ENCODE results near the gene LIPT2.

The LIPT2 gene

DNA sequence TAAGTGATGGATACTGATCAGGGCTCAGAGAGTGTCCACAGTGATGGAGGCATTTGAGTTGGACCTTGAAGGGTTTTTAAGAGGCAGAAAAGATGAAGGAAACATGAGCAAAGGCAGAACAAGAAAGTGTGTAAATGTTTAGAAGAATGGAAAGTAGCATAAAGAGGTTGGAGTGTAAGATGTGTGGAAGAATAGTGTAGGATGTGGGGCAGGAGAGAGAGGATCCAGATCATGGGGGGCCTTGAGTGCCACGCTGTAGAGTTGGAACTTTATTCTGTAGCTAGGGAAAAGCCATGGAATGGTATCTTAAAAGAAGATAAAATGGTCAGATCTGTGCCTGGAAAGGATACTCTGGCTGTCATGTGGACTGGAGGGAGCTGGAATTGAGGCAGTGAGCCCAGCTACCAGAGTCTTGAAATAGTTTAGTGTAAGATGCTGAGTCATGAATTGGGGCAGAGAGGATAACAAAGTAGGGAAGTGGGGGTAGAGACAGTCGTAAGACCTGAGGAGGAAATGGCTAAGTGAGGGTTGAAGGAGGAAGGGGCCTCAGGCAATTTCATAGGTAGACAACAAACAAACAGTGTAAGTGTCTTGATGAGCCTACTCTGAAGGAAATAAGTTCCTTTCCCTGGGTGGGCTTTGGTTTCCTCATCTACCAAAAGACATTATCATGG, 32.9 kb downstream of the LIPT2 start:
- DNase-seq (ENCODE audit: low read depth), result peak; percentile 66
- H3K4me3 ChIP-seq (ENCODE audit: low read length), result no peak overlapping the region
- TF ChIP-seq, protein P1, sequence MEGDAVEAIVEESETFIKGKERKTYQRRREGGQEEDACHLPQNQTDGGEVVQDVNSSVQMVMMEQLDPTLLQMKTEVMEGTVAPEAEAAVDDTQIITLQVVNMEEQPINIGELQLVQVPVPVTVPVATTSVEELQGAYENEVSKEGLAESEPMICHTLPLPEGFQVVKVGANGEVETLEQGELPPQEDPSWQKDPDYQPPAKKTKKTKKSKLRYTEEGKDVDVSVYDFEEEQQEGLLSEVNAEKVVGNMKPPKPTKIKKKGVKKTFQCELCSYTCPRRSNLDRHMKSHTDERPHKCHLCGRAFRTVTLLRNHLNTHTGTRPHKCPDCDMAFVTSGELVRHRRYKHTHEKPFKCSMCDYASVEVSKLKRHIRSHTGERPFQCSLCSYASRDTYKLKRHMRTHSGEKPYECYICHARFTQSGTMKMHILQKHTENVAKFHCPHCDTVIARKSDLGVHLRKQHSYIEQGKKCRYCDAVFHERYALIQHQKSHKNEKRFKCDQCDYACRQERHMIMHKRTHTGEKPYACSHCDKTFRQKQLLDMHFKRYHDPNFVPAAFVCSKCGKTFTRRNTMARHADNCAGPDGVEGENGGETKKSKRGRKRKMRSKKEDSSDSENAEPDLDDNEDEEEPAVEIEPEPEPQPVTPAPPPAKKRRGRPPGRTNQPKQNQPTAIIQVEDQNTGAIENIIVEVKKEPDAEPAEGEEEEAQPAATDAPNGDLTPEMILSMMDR (conservative IDR thresholded peaks at IDR 0.05; ENCODE audit: low read length), result no peak

DNA sequence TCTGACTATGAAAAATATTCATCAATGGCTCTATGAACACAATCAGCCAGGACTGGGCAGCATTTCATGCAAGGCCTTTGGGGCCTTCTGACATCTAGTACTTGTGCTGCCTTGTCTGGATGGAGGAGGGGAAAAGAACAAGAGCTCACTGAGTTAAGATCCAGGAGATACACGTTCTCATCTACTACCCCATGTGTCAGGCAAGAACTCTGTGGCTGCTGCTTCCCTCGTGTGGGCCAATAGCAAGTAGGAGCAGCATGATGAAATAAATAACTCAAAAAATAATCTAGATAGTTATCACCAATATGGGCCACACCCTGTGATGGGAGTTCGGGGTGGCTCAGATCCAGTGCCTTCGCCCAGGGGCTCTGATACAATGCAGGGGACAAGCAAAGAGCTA, 33.5 kb downstream of the LIPT2 start:
- no peak for DNase-seq (ENCODE audit: low read depth)
- TF ChIP-seq, protein P1 (conservative IDR thresholded peaks at IDR 0.05; ENCODE audit: low read length), result no peak
- H3K4me3 ChIP-seq (ENCODE audit: low read length), result no peak overlapping the region

DNA sequence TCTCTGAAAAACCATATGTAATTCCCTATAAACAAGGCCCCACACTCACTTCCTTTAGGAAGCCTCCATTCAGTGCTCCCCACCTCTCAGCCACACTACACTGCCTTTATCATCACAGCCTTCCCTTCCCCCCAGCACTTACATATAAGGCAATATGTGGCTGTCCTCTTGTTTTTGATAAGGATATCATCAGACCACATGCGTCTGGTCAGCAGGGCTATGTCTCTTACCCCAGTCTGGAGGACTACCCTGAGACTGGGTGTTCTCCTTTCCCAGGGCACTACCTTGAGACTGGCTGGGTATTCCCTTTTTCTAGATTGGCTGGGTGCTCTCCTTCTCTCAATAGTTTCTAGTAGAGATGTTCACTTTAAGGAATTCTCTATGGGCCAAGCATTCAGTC, 33.9 kb downstream of the LIPT2 start:
- TF ChIP-seq, protein P1 (conservative IDR thresholded peaks at IDR 0.05; ENCODE audit: low read length), result no peak
- no peak for DNase-seq (ENCODE audit: low read depth)
- H3K4me3 ChIP-seq (ENCODE audit: low read length), result no peak overlapping the region

DNA sequence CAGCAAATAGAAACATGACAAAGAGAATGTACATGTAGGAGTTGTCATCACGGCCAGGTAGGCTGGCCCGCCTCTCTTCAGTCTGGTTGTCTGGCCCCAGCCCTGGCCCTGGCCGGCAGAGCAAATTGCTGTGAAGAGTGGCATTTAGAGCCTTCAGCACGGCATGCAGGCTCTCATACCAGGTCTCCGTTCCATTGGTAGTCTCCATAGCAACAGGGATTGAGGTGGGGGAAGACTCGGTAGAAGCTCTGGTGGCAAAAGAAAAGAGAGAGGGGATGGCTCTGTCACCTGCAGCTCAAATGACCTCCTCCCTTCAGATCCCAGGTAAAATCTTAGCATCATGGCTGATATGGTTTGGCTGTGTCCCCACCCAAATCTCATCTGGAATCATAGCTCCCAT, 36.2 kb downstream of the LIPT2 start:
- no peak for DNase-seq (ENCODE audit: low read depth)
- no peak overlapping the region for H3K4me3 ChIP-seq (ENCODE audit: low read length)
- TF ChIP-seq, protein P1 (conservative IDR thresholded peaks at IDR 0.05; ENCODE audit: low read length), result no peak

DNA sequence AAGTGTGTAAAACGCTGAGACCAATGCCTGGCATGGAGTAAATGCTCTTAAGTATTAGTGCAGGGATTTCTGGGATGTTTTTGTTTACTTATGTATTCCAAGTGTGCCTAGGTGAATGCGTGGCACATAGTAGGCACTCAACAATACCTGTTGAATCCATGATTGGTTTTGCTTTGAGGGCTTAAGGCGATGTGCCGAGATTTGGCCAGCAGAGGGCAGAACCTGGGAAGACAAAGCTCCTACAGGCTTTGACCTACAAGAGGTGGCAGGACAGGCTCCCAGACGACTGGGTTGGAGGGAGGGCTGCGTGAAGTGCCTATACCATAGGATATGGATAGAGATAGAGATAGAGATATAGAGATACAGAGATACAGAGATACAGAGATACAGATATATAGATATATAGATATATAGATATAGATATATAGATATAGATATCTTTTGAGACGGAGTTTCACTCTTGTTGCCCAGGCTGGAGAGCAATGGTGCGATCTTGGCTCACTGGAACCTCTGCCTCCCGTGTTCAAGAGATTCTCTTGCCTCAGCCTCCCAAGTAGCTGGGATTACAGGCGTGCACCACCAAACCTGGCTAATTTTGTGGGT, 40.0 kb downstream of the LIPT2 start:
- H3K4me3 ChIP-seq (ENCODE audit: low read length), result no peak overlapping the region
- DNase-seq (ENCODE audit: low read depth), result peak; percentile 55
- TF ChIP-seq, protein P1 (conservative IDR thresholded peaks at IDR 0.05; ENCODE audit: low read length), result peak; percentile 83

DNA sequence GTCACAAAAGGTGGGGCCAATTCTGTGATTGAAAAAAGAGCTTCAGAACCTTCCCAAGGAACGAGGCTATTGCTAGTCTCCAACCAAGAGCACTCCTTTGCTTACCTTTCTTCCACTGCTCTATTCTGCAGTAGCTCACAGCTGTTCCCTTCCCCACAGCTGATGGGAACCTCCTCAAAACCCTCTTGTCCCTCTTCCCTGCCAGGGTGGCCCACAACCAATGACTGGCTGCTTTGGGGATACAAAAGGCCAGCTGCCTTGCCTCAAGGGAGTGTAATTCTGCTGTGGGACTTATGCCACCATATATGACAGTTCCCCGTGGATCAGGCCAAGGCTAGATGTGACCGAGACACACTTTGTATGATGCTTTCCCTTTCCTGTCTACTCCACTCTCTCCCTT, 41.2 kb downstream of the LIPT2 start:
- no peak overlapping the region for H3K4me3 ChIP-seq (ENCODE audit: low read length)
- TF ChIP-seq, protein P1 (conservative IDR thresholded peaks at IDR 0.05; ENCODE audit: low read length), result no peak
- no peak for DNase-seq (ENCODE audit: low read depth)

DNA sequence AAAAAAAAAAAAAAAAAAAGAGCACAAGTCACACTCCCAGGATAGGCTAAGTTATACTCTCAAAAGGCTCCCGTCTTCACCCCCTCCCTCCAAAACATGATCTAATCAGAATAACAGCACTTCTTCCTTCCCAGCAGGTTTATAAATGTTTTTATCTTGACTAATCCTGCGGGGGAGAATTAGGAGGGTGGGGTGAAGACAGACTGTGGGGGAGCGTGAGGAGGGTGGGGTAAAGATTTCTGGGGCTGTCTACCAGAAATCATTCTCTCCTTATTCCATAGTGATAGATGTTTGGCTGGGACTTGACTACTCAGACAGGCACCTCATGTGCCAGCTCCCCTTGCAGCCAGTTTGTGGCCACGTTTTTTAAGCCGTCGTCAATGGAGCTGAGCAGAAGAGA, 43.2 kb downstream of the LIPT2 start:
- TF ChIP-seq, protein P1 (conservative IDR thresholded peaks at IDR 0.05; ENCODE audit: low read length), result no peak
- DNase-seq (ENCODE audit: low read depth), result no peak
- no peak overlapping the region for H3K4me3 ChIP-seq (ENCODE audit: low read length)

Measured in AG10803 (cell line).